SU-DHL-6 (cell line): ENCODE measurements around the gene EWSR1.
A peak's percentile ranks its signal among the peaks of the same experiment; 100 is the strongest.

Experiments used
- H2AFZ ChIP-seq: fragments of 200-600 bp; sonication (generic); 2 replicates; pipeline ENCODE4 v1.6.1; 2014; ENCODE audit warnings: low read depth, mild to moderate bottlenecking, moderate library complexity, mixed read lengths, antibody characterized with exemption, low read length; ENCODE audit not compliant: severe bottlenecking
- H3F3A ChIP-seq: fragments of 200-600 bp; shearing (Covaris generic); 2 replicates; pipeline ENCODE4 v1.6.0; 2016; ENCODE audit warnings: antibody characterized with exemption, mild to moderate bottlenecking; ENCODE audit not compliant: insufficient read depth
- H3K27ac ChIP-seq: fragments of 200-600 bp; sonication (generic); 2 replicates; pipeline ENCODE4 v1.5.1; 2016; ENCODE audit warnings: low read depth, mild to moderate bottlenecking, low read length, moderate library complexity, mixed read lengths
- H3K27me3 ChIP-seq: fragments of 200-600 bp; sonication (generic), shearing (Covaris generic); 2 replicates; pipeline ENCODE4 v1.6.0; 2014; ENCODE audit warnings: mild to moderate bottlenecking, low read length
- H3K36me3 ChIP-seq: fragments of 200-600 bp; sonication (generic); 2 replicates; pipeline ENCODE4 v1.6.1; 2014; ENCODE audit warnings: mild to moderate bottlenecking, low read length, mixed read lengths
- H3K4me2 ChIP-seq: fragments of 300-600, 200-600 bp; shearing (Covaris generic), sonication (generic); 2 replicates; pipeline ENCODE4 v1.6.0; 2014; ENCODE audit warnings: low read length, low read depth, mild to moderate bottlenecking; ENCODE audit not compliant: poor library complexity, severe bottlenecking
- H3K4me3 ChIP-seq: fragments of 200-600 bp; sonication (generic); 2 replicates; pipeline ENCODE4 v1.5.1; 2014; ENCODE audit warnings: antibody characterized with exemption, low read length, mild to moderate bottlenecking, mixed read lengths; ENCODE audit not compliant: insufficient read depth, poor library complexity, severe bottlenecking
- H3K79me2 ChIP-seq: fragments of 200-600 bp; sonication (generic); 2 replicates; pipeline ENCODE4 v1.6.1; 2014; ENCODE audit warnings: mild to moderate bottlenecking, low read length, moderate library complexity; ENCODE audit not compliant: insufficient read depth
- H3K9ac ChIP-seq: fragments of 200-600 bp; sonication (generic); 2 replicates; pipeline ENCODE4 v1.7.0; 2014; ENCODE audit warnings: mild to moderate bottlenecking, low read length
- H3K9me2 ChIP-seq: fragments of 200-600 bp; sonication (generic); replicated peaks from 2 replicates; pipeline ENCODE4 v1.6.1; 2014; ENCODE audit warnings: low read length; ENCODE audit not compliant: insufficient read depth
- H3K9me3 ChIP-seq: fragments of 200-600 bp; sonication (generic); 2 replicates; pipeline ENCODE4 v1.6.1; 2014; ENCODE audit warnings: low read length, mixed read lengths; ENCODE audit not compliant: insufficient read depth
- H4K20me1 ChIP-seq: fragments of 200-600 bp; sonication (generic); 2 replicates; pipeline ENCODE4 v1.6.1; 2014; ENCODE audit warnings: low read depth, mild to moderate bottlenecking, antibody characterized with exemption, low read length, moderate library complexity, mixed read lengths
- EZH2phosphoT487 ChIP-seq: fragments of 200-600 bp; sonication (generic), shearing (Covaris generic); conservative IDR thresholded peaks from 2 replicates; pipeline ENCODE4 v1.6.1; 2018; ENCODE audit warnings: mild to moderate bottlenecking, antibody characterized with exemption, low read length, moderate library complexity, mixed read lengths
- TF ChIP-seq, protein P1 (sequence below): fragments of 200-600 bp; sonication (generic); IDR thresholded peaks from one replicate; pipeline ENCODE4 v1.5.1; 2017; ENCODE audit warnings: antibody characterized with exemption, mild to moderate bottlenecking, low read length, moderate library complexity; ENCODE audit not compliant: insufficient read depth, poor library complexity, severe bottlenecking

EWSR1 gene

DNA sequence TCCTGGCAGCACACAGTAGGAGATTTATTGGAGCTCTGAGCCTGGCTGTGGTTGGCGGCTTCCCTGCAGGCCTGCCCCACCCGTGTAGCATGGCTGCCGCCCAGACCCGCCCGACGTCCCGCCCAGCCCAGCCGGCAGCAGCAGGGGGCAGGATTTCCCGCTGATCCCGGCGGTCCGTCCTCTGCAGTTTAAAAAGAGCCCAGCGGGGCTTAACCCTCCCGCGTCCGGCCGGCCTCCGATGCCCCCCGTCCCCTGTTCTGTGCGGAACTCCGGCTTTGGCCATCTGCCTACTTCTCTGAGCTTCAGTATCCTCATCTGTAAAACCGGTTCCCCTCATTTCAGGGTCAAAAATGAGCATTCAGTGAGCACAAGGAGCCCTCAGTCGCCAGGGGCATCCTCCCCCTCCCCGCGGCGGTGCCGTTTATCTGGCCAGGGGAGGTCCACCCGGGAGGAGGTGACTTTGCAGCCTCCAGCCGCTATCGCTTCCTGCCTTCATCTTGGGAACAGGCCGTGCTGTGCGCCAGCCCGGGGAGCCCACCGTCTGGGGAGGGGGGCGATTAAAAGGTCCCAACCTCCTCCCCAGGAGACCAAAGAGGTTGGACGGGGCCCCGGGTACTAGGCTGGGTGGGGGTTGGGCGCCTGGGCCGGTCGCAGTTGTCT lies 38.2 kb downstream of the EWSR1 start, which contains the start of gene GAS2L1:
TSS of gene GAS2L1 (plus strand) at position 476 of the 660 bp plus-strand sequence. CDS start 1,456 bp downstream, outside the sequence.
- no peak within 1 kb of the TSS for H3K9ac ChIP-seq
- no peaks in the 10 kb centered on the region for H3K27me3 ChIP-seq
- no peak for TF ChIP-seq EZH2phosphoT487
- TF ChIP-seq, protein P1, sequence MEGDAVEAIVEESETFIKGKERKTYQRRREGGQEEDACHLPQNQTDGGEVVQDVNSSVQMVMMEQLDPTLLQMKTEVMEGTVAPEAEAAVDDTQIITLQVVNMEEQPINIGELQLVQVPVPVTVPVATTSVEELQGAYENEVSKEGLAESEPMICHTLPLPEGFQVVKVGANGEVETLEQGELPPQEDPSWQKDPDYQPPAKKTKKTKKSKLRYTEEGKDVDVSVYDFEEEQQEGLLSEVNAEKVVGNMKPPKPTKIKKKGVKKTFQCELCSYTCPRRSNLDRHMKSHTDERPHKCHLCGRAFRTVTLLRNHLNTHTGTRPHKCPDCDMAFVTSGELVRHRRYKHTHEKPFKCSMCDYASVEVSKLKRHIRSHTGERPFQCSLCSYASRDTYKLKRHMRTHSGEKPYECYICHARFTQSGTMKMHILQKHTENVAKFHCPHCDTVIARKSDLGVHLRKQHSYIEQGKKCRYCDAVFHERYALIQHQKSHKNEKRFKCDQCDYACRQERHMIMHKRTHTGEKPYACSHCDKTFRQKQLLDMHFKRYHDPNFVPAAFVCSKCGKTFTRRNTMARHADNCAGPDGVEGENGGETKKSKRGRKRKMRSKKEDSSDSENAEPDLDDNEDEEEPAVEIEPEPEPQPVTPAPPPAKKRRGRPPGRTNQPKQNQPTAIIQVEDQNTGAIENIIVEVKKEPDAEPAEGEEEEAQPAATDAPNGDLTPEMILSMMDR = no peak

DNA sequence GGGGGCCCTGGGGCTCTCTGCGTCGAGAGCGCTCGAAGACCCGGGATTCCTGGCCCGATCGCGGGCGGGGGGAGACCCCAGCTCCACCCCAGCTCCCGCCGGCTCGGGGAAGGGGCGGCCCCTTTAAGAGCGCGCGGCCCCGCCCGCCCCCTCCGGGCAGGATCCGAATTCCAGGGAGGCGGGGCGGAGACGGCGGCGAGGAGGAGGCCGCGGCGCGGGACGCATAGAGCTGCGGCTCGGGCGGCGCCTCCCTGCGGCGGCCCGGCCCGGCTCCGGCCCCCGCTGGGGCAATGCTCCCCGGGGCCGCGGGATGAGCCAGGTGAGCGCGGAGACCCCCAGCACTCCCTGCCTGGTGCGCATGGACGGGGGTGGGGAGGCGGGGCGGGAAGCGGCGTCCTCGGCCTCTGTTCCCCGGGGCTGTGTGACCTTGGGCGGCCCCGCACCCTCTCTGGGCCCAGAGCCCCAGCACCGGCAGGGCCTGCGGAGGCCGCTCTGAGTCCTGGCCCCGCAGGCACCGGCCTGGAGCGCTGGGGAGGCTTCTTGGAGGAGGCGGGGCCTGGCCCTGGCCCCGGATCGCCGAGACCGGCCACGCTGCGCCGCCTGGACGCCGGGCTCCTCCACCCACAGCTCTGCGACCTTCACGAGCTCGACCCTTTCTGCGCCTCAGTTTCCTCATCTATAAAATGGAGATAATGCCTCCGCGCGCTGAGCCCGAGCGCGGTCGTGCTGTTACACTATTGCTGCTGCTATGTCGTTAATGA lies 38.9 kb downstream of the EWSR1 start:
- Histone ChIP-seq H3K9me3 (no peaks in the 10 kb centered on the region), H3K4me3 (no peak overlapping the region), H3F3A (0 out of 2 replicates have a peak, but pooled peaks cover 3% of the 10 kb centered on the region), H3K36me3 (no peaks in the 10 kb centered on the region), H3K9me2 (no peaks in the 10 kb centered on the region), H3K79me2 (no peaks in the 10 kb centered on the region), H4K20me1 (no peaks in the 10 kb centered on the region), H3K4me2 (peak overlapping the region; percentile 1), H3K27ac (no peak overlapping the region), H3K9ac (no peak overlapping the region), H2AFZ (no peak overlapping the region), H3K27me3 (no peaks in the 10 kb centered on the region)
- no peak for TF ChIP-seq EZH2phosphoT487
- TF ChIP-seq, protein P1 = no peak

More for the DNA sequence above, 38.2 kb downstream of the EWSR1 start, which contains the start of gene GAS2L1:
- no peaks in the 10 kb centered on the region for H3K9me3 ChIP-seq
- no peaks in the 10 kb centered on the region for H4K20me1 ChIP-seq
- H3F3A ChIP-seq = peaks cover 7% of the 10 kb centered on the region; the same call in 1 of the 2 replicates
- H3K9me2 ChIP-seq = no peaks in the 10 kb centered on the region
- no peaks in the 10 kb centered on the region for H3K36me3 ChIP-seq
- H3K79me2 ChIP-seq = no peaks in the 10 kb centered on the region
- H3K4me3 ChIP-seq = no peak within 1 kb of the TSS
- no peak within 1 kb of the TSS for H2AFZ ChIP-seq
- H3K4me2 ChIP-seq = peak within 1 kb of the TSS; percentile 1
- no peak within 1 kb of the TSS for H3K27ac ChIP-seq

DNA sequence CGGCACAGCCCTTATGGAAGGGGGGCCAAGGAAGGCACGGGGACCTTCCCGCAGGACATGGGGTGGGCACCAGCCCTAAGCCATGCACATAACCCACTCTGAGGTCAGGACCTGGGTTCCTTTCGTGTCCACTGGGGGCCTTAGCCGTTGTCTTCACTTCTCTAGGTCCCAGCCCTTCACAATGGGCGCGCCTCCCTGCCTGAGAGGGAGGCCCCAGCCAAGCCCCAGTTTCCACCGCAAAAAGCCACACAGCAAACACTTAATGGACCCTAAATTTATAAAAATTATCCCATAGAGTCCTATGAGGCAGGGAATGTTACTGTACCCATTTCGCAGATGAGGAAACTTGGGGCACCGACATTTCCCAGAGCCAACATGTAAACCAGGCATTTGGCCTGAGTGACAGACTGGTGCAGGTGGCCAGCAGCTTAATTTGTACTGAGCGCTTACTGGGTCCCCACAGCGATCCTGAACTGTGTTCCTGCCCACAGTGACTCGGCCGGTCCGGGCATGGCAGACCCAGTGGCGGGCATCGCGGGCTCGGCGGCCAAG lies 39.6 kb downstream of the EWSR1 start:
- Histone ChIP-seq H4K20me1 (no peaks in the 10 kb centered on the region), H3K27ac (no peak overlapping the region), H3F3A (no peaks in the 10 kb centered on the region), H3K36me3 (no peaks in the 10 kb centered on the region), H3K9me3 (no peaks in the 10 kb centered on the region), H2AFZ (no peak overlapping the region), H3K9me2 (no peaks in the 10 kb centered on the region), H3K79me2 (no peaks in the 10 kb centered on the region), H3K4me2 (no peak overlapping the region), H3K27me3 (no peaks in the 10 kb centered on the region), H3K9ac (no peak overlapping the region), H3K4me3 (no peak overlapping the region)
- TF ChIP-seq EZH2phosphoT487 = no peak
- TF ChIP-seq, protein P1 = no peak
